ELF-1 (cell line): ENCODE measurements around the gene SHISA6.
"Not testable (repeated sequence)": the region's sequence is repeated elsewhere in the genome, so short reads cannot be mapped to it uniquely, and the experiment has no call there.

ENCODE experiments used
- DNase-seq: peaks from one replicate; pipeline ENCODE4 v3.0.0-alpha.2; 2016; ENCODE audit warnings: low read depth, low spot score

The SHISA6 gene

GRCh38 chr17:11264183-11264871 is 23.3 kb downstream of the SHISA6 start:
- no peak for DNase-seq

GRCh38 chr17:11267999-11268575 is 27.1 kb downstream of the SHISA6 start:
- no peak for DNase-seq

GRCh38 chr17:11269210-11269609 is 28.2 kb downstream of the SHISA6 start:
- no peak for DNase-seq

GRCh38 chr17:11272191-11272590 is 31.2 kb downstream of the SHISA6 start:
- no peak for DNase-seq

DNA sequence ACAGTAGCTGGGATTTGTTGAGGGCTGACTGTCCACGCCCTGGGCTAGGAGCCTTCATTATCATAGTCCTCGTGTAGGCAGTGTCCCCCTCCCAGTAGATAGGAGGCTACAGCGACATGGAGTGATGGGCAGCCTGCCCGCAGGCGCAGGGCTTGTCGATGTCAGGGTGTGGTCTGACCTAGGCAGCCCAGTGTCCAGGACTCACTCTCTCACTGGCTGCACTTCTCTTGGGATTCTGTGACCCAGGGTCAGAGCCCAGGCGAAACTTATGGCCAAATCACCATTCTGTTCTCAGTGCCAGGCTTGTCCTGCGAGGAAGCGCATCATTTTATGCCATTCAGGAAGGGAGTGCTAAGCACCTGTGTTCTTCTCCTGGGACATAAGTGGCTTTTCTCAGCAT is 32.6 kb downstream of the SHISA6 start:
- no peak for DNase-seq

- DNase-seq: no peak
Observed at GRCh38 chr17:11274106-11274505, 33.1 kb downstream of the SHISA6 start.

DNA sequence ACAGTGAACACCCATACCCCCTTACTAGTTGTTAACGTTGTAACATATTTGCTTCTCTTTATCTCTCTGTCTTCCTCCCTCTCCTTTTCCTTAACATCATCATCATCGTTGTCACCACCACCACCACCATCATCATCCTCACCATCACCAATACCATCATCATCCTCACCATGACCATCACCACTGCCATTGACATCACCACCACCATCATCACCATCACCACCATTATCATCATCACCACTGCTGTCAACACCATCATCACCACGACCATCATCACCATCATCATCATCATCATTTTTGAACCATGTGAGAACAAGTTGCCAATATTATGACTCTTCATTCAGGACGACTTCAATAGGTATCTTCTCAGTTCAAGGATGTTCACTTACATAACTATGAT is 35.5 kb downstream of the SHISA6 start:
- no peak for DNase-seq

- DNase-seq: no peak
Observed at GRCh38 chr17:11278186-11278991, 37.4 kb downstream of the SHISA6 start.

DNA sequence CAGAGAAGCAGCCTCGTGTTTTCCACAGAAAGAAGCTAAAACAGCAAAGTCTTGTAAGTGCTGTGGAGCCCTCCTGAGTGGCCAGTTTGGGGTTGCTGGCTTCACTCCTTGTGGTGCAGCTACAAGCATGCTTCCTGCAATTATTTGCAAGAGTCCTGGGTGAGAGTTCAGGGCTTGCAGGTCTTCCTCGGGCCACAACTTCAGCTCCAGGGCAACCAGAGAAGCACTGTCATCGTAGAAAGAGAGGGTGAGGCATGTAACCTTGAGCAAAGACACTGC is 37.9 kb downstream of the SHISA6 start:
- DNase-seq: no peak

DNA sequence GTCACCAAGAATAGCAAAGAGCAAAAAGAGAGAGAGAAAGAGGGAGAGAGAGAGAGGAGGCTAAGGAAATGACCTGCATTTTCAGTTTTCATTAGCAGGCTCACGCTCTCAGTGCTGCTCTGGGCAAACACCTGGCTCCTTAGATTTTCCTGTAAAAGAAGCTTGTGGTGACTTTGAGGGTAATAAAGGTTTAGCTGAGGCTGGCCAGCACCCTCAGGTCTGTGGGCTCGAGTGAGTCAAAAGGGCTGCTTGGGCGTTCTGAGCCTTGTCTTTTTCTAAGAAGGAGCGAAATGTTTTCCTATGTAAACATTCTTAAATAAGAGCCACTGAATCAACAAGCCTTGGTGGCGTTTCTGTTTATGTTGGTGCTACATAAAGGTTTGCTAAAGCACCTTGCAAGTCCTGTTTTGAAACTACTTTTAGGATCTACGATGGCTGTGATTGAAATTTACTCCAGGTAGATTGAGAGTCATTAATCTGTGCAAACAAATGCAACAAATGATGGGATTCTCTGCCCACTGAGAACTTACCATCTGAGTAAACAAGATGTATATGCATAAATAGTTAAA is 38.8 kb downstream of the SHISA6 start:
- no peak for DNase-seq

- no peak for DNase-seq
Observed at GRCh38 chr17:11282586-11282985, 41.6 kb downstream of the SHISA6 start.

DNA sequence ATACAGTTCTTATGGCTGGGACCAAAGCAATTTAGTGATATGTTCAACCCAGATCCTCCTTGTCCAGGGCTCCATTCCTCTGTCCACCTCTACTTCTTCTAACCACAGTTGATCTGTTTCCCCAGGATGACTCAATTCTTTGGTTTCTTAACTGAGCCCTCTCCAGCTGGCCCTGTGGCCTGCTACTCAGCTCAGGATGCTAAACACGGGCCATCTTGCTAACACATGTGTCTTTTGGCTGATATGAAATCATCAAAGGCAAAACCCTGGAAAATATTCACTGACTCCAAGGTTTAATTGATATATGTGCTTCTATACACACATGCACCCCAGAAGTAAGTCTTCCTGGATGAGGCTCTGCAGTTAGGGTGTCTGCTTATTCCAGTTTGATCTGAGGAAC is 43.8 kb downstream of the SHISA6 start:
- no peak for DNase-seq

- DNase-seq: no peak
Observed at GRCh38 chr17:11285946-11286345, 44.9 kb downstream of the SHISA6 start.

GRCh38 chr17:11287791-11288190 is 46.8 kb downstream of the SHISA6 start:
- no peak for DNase-seq

- no peak for DNase-seq
Observed at GRCh38 chr17:11290814-11291213, 49.8 kb downstream of the SHISA6 start.

GRCh38 chr17:11292491-11292890 is 51.5 kb downstream of the SHISA6 start:
- no peak for DNase-seq

DNA sequence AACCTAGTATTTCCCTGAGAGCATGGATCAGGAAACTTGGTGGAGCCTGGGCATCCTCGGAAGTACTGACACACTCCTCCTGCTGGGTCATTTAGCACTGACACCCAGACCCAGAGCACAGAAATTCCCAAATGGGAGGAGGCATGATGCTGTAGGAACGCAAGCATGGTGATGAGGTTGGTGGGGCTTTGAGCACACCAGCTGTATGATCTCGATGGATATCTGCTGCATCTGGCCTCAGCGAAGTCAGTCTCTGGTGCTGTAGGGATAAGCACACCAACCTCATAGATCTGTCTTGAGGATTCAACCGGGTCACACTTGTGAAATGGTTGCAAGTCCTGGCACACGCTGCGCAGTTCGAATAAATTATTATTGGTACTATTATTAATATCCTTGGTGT is 52.5 kb downstream of the SHISA6 start:
- no peak for DNase-seq

DNA sequence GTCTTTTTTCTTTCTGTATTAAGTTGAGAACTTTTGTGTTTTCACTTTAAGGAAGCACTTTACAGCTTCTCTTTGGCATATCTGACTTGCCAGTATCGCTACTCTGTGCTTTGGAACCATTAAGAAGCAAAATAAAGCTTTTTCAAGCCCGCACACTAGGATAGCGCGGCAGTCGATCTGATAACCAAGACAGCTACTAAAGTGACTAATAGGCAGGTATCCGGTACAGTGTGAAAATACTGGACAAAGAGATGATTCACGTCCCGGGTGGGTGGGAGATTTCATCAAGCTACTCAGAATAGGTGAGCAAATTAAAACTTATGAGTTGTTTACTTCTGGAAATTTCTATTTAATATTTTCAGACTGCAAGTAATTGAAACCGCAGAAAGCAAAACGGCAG is 53.8 kb downstream of the SHISA6 start:
- DNase-seq: no peak

GRCh38 chr17:11296994-11297393 is 56.0 kb downstream of the SHISA6 start:
- no peak for DNase-seq

- DNase-seq: no peak
Observed at GRCh38 chr17:11298401-11298800, 57.4 kb downstream of the SHISA6 start.

DNA sequence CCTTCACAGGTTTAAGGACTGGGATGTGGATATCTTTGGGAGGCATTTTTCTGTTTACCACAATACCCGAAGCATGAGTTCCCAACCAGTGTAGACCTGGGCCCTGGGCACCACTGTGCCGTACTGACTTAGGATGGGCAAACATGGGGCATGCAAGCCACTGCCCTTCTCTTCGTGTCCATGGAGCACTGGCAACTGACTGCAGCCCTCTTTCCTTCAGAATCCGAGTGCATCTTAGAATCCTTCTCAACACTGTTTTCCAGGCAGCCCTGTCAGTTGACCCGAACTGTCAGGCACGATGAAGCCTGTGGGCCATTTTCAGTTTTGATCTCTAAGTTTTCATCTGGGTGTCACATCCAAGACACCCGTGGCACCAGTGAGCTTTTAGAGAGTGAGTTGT is 59.2 kb downstream of the SHISA6 start:
- DNase-seq: no peak

DNA sequence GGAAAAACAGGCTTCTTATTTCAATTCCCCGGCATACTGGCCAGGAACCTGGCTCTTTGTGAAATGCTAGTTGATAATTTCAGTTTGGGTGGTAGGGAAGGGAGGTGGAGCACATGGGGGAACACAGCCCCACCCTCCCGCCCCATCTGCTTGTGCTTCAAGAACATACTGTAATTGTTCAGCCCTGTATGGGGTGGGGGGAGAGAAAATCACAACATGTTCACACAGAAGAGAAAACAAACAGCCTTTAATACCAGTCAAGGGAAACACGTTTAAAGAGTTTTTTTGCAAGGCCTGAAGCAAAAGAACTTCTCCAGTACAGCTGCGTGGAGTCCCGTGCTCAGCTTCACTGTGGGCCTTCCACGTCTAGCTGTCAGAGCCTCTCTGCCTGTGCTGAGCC is 59.7 kb downstream of the SHISA6 start:
- no peak for DNase-seq

GRCh38 chr17:11301874-11302273 is 60.9 kb downstream of the SHISA6 start:
- not testable (repeated sequence) for DNase-seq
